HEK293 (cell line): ENCODE data around the gene ARSD.

Source experiments
- CTCF ChIA-PET: fragments of 350-600 bp; formaldehyde crosslinking; extraction: SDS; loops from one replicate; lab custom pipeline; 2021; ENCODE audit warnings: antibody characterized with exemption; lab: Yijun Ruan, JAX
- POLR2A ChIA-PET: fragments of 300-600 bp; formaldehyde crosslinking; extraction: SDS; loops from one replicate; lab custom pipeline; 2020; ENCODE audit warnings: antibody characterized with exemption, inconsistent platforms; lab: Yijun Ruan, JAX
- H3K27ac ChIP-seq: fragments of 200-500 bp; sonication (Bioruptor generic); 2 replicates; pipeline ENCODE4 v1.5.1; 2014; ENCODE audit warnings: low read depth, low read length, control low read depth, inconsistent platforms; ENCODE audit errors: extremely low read depth
- H3K36me3 ChIP-seq, 2 experiments: fragments of 200-500 bp in 1 of 2; sonication (Bioruptor generic) in 1 of 2; 1 replicate in 1 of 2; 2 replicates in 1 of 2; pipeline ENCODE4 v1.5.1; 2014 to 2017; ENCODE audit warnings: inconsistent platforms in 2 of 2, low read length in 2 of 2; ENCODE audit not compliant: control insufficient read depth in 2 of 2, insufficient read depth in 1 of 2
- H3K4me1 ChIP-seq: fragments of 200-500 bp; sonication (Bioruptor generic); 2 replicates; pipeline ENCODE4 v1.5.1; 2014; ENCODE audit warnings: mild to moderate bottlenecking, low read length, inconsistent platforms; ENCODE audit not compliant: control insufficient read depth, insufficient read depth
- H3K4me3 ChIP-seq: 2 replicates; pipeline ENCODE4 v1.5.1; 2011; ENCODE audit warnings: low read depth, mild to moderate bottlenecking, control low read depth, low read length, moderate library complexity
- H3K9me3 ChIP-seq: fragments of 200-500 bp; sonication (Bioruptor generic); 2 replicates; pipeline ENCODE4 v1.5.1; 2014; ENCODE audit warnings: low read depth, low read length, inconsistent platforms; ENCODE audit not compliant: control insufficient read depth, insufficient read depth
- KLF1 ChIP-seq: fragments of 450-650 bp; formaldehyde crosslinking; IDR thresholded peaks from 2 replicates; pipeline ENCODE4 v1.5.1; 2016; ENCODE audit warnings: missing biosample characterization, missing genetic modification characterization
- KLF10 ChIP-seq: fragments of 450-650 bp; IDR thresholded peaks from 2 replicates; pipeline ENCODE4 v1.5.1; 2018; ENCODE audit warnings: missing biosample characterization, mild to moderate bottlenecking, missing genetic modification characterization
- ZBTB7A ChIP-seq: fragments of 450-650 bp; formaldehyde crosslinking; IDR thresholded peaks from 2 replicates; pipeline ENCODE4 v1.5.1; 2016; ENCODE audit warnings: low read depth, missing biosample characterization, missing genetic modification characterization
- ZNF112 ChIP-seq: fragments of 450-650 bp; formaldehyde crosslinking; IDR thresholded peaks from 2 replicates; pipeline ENCODE4 v1.5.0; 2017; ENCODE audit warnings: missing biosample characterization, missing genetic modification characterization
- ZNF175 ChIP-seq: fragments of 450-650 bp; formaldehyde crosslinking; IDR thresholded peaks from 2 replicates; pipeline ENCODE4 v1.5.1; 2016; ENCODE audit warnings: missing biosample characterization, missing genetic modification characterization
- ZNF211 ChIP-seq: fragments of 450-650 bp; formaldehyde crosslinking; IDR thresholded peaks from 2 replicates; pipeline ENCODE4 v1.5.1; 2016; ENCODE audit warnings: low read depth, missing biosample characterization, missing genetic modification characterization
- ZNF223 ChIP-seq: fragments of 450-650 bp; formaldehyde crosslinking; IDR thresholded peaks from 2 replicates; pipeline ENCODE4 v1.5.1; 2016; ENCODE audit warnings: missing biosample characterization, missing genetic modification characterization
- ZNF292 ChIP-seq: fragments of 450-650 bp; formaldehyde crosslinking; IDR thresholded peaks from 2 replicates; pipeline ENCODE4 v1.5.1; 2016; ENCODE audit warnings: low read depth, missing biosample characterization, missing genetic modification characterization, borderline replicate concordance
- ZNF302 ChIP-seq: fragments of 450-650 bp; formaldehyde crosslinking; IDR thresholded peaks from 2 replicates; pipeline ENCODE4 v1.5.1; 2016; ENCODE audit warnings: missing biosample characterization, missing genetic modification characterization, low read depth
- ZNF366 ChIP-seq: fragments of 450-650 bp; formaldehyde crosslinking; conservative IDR thresholded peaks from 2 replicates; pipeline ENCODE4 v1.5.1; 2016; ENCODE audit warnings: missing biosample characterization, missing genetic modification characterization
- ZNF391 ChIP-seq: fragments of 450-650 bp; formaldehyde crosslinking; IDR thresholded peaks from 2 replicates; pipeline ENCODE4 v1.5.1; 2016; ENCODE audit warnings: low read depth, missing biosample characterization, missing genetic modification characterization, borderline replicate concordance
- ZNF394 ChIP-seq: fragments of 450-650 bp; formaldehyde crosslinking; IDR thresholded peaks from 2 replicates; pipeline ENCODE4 v1.5.1; 2016; ENCODE audit warnings: missing biosample characterization, missing genetic modification characterization, mild to moderate bottlenecking, moderate library complexity, borderline replicate concordance
- ZNF610 ChIP-seq: fragments of 450-650 bp; formaldehyde crosslinking; IDR thresholded peaks from 2 replicates; pipeline ENCODE4 v1.5.1; 2016; ENCODE audit warnings: missing biosample characterization, missing genetic modification characterization, borderline replicate concordance
- ZNF658 ChIP-seq: fragments of 450-650 bp; formaldehyde crosslinking; IDR thresholded peaks from 2 replicates; pipeline ENCODE4; 2016; ENCODE audit warnings: missing biosample characterization, missing genetic modification characterization
- ZNF791 ChIP-seq: fragments of 450-650 bp; formaldehyde crosslinking; IDR thresholded peaks from 2 replicates; pipeline ENCODE4 v1.5.1; 2016; ENCODE audit warnings: missing biosample characterization, missing genetic modification characterization
- ZNF837 ChIP-seq: fragments of 450-650 bp; formaldehyde crosslinking; IDR thresholded peaks from 2 replicates; pipeline ENCODE4 v1.5.1; 2016; ENCODE audit warnings: missing biosample characterization, missing genetic modification characterization
- TF ChIP-seq, protein P1 (sequence below): fragments of 450-650 bp; formaldehyde crosslinking; IDR thresholded peaks from 2 replicates; pipeline ENCODE4 v1.5.1; 2016; ENCODE audit warnings: missing biosample characterization, missing genetic modification characterization
- TF ChIP-seq, protein P2 (sequence below): fragments of 450-650 bp; formaldehyde crosslinking; IDR thresholded peaks from 2 replicates; pipeline ENCODE4 v1.5.1; 2017; ENCODE audit warnings: missing biosample characterization, missing genetic modification characterization
- TF ChIP-seq, protein P3 (sequence below): fragments of 450-650 bp; formaldehyde crosslinking; IDR thresholded peaks from 2 replicates; pipeline ENCODE4 v1.5.1; 2016; ENCODE audit warnings: missing biosample characterization, missing genetic modification characterization
- TF ChIP-seq, protein P4 (sequence below): fragments of 450-650 bp; formaldehyde crosslinking; IDR thresholded peaks from 2 replicates; pipeline ENCODE4 v1.5.1; 2016; ENCODE audit warnings: missing biosample characterization, missing genetic modification characterization

ARSD gene

DNA sequence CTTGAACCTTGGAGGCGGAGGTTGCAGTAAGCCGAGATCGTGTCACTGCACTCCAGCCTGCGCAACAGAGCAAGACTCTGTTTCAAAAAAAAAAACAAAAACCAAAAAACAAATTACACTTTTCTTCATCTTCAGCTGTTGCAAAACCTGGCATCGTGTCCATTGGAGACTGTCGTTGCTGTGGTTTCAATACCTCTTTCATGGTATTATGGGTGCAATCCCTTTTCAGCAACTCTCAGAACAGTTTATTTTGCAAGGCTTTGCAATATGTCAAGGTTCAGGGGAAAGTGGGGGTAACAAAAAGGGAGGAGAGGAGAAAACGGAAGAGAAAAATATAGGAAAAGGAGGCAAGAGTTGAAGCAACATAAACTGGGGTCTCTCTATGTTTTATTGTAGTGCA is 40.8 kb downstream of the ARSD start (continued):
- TF ChIP-seq, protein P1, sequence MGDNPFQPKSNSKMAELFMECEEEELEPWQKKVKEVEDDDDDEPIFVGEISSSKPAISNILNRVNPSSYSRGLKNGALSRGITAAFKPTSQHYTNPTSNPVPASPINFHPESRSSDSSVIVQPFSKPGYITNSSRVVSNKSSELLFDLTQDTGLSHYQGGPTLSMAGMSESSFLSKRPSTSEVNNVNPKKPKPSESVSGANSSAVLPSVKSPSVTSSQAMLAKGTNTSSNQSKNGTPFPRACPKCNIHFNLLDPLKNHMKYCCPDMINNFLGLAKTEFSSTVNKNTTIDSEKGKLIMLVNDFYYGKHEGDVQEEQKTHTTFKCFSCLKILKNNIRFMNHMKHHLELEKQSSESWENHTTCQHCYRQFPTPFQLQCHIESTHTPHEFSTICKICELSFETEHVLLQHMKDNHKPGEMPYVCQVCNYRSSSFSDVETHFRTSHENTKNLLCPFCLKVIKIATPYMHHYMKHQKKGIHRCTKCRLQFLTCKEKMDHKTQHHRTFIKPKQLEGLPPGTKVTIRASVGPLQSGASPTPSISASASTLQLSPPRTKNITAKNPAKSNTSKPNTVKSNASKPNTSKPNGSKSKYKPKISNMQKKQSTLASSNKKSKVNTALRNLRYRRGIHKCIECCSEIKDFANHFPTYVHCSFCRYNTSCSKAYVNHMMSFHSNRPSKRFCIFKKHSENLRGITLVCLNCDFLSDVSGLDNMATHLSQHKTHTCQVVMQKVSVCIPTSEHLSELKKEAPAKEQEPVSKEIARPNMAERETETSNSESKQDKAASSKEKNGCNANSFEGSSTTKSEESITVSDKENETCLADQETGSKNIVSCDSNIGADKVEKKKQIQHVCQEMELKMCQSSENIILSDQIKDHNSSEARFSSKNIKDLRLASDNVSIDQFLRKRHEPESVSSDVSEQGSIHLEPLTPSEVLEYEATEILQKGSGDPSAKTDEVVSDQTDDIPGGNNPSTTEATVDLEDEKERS, result no peak
- TF ChIP-seq ZNF211 (tag by site-specific recombination) (no peak), ZNF223 (tag by site-specific recombination) (no peak)

DNA sequence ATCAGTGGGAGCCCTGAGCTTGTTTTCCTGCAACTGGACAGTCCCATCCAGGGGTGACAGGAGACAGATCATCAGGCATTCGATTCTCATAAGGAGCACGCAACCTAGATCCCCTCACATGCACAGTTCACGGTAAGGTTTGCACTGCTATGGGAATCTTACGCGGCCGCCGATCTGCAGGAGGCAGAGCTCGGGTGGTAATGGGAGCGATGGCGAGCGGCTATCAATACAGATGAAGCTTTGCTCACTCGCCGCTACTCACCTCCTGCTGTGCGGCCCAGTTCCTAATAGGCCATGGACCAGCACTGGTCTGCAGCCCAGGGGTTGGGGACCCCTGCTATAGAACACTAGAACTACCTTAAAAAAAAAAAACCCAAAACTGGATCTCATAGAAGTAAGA is 45.4 kb downstream of the ARSD start:
- Histone ChIP-seq H3K27ac (no peak overlapping the region), H3K36me3 (peaks cover 0 to 11% of the 10 kb centered on the region in 2 experiments; a peak in 1 of 3 replicates), H3K9me3 (no peaks in the 10 kb centered on the region), H3K4me3 (no peak overlapping the region), H3K4me1 (no peaks in the 10 kb centered on the region)
- POLR2A ChIA-PET, result interaction anchor here (0.7 kb wide), 1 partner anchor 755 kb away, joined by 3 read pairs; no protein-coding TSS in a partner anchor
- TF ChIP-seq KLF10 (tag by site-specific recombination) (no peak), ZNF658 (no peak), ZNF610 (peak; percentile 98), ZNF391 (tag by site-specific recombination) (no peak)
- CTCF ChIA-PET, result no interaction called here

DNA sequence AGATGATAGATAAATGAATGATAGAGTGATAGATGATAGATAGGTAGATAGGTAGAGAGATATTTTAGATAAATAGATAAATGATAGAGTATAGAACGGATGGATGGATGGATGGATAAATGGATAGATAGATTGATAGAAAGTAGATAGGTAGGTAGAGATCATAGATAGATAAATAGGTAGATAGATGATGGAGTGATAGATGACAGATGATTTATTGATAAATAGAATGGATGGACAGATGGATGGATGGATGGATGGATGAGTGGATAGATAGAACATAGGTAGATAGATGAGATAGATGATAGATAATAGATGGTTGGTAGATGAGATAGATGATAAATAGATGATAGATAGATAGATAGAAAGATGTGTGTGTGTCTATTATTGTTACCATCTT is 49.5 kb downstream of the ARSD start:
- Histone ChIP-seq H3K4me1 (no peaks in the 10 kb centered on the region), H3K27ac (no peak overlapping the region), H3K4me3 (no peak overlapping the region), H3K9me3 (no peaks in the 10 kb centered on the region), H3K36me3 (peaks cover 0 to 11% of the 10 kb centered on the region in 2 experiments; a peak in 1 of 3 replicates)
- POLR2A ChIA-PET, result no interaction called here
- TF ChIP-seq, protein P2, sequence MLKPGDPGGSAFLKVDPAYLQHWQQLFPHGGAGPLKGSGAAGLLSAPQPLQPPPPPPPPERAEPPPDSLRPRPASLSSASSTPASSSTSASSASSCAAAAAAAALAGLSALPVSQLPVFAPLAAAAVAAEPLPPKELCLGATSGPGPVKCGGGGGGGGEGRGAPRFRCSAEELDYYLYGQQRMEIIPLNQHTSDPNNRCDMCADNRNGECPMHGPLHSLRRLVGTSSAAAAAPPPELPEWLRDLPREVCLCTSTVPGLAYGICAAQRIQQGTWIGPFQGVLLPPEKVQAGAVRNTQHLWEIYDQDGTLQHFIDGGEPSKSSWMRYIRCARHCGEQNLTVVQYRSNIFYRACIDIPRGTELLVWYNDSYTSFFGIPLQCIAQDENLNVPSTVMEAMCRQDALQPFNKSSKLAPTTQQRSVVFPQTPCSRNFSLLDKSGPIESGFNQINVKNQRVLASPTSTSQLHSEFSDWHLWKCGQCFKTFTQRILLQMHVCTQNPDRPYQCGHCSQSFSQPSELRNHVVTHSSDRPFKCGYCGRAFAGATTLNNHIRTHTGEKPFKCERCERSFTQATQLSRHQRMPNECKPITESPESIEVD (tag by site-specific recombination), result no peak
- no peak for TF ChIP-seq ZNF610
- TF ChIP-seq, protein P3, sequence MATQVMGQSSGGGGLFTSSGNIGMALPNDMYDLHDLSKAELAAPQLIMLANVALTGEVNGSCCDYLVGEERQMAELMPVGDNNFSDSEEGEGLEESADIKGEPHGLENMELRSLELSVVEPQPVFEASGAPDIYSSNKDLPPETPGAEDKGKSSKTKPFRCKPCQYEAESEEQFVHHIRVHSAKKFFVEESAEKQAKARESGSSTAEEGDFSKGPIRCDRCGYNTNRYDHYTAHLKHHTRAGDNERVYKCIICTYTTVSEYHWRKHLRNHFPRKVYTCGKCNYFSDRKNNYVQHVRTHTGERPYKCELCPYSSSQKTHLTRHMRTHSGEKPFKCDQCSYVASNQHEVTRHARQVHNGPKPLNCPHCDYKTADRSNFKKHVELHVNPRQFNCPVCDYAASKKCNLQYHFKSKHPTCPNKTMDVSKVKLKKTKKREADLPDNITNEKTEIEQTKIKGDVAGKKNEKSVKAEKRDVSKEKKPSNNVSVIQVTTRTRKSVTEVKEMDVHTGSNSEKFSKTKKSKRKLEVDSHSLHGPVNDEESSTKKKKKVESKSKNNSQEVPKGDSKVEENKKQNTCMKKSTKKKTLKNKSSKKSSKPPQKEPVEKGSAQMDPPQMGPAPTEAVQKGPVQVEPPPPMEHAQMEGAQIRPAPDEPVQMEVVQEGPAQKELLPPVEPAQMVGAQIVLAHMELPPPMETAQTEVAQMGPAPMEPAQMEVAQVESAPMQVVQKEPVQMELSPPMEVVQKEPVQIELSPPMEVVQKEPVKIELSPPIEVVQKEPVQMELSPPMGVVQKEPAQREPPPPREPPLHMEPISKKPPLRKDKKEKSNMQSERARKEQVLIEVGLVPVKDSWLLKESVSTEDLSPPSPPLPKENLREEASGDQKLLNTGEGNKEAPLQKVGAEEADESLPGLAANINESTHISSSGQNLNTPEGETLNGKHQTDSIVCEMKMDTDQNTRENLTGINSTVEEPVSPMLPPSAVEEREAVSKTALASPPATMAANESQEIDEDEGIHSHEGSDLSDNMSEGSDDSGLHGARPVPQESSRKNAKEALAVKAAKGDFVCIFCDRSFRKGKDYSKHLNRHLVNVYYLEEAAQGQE (tag by site-specific recombination), result no peak
- no peak for TF ChIP-seq ZNF837
- no peak for TF ChIP-seq ZNF292
- no peak for TF ChIP-seq ZNF394
- TF ChIP-seq ZNF366 (tag by site-specific recombination), result no peak
- no peak for TF ChIP-seq KLF1 (tag by site-specific recombination)
- TF ChIP-seq ZNF175 (tag by site-specific recombination), result no peak
- TF ChIP-seq, protein P4, sequence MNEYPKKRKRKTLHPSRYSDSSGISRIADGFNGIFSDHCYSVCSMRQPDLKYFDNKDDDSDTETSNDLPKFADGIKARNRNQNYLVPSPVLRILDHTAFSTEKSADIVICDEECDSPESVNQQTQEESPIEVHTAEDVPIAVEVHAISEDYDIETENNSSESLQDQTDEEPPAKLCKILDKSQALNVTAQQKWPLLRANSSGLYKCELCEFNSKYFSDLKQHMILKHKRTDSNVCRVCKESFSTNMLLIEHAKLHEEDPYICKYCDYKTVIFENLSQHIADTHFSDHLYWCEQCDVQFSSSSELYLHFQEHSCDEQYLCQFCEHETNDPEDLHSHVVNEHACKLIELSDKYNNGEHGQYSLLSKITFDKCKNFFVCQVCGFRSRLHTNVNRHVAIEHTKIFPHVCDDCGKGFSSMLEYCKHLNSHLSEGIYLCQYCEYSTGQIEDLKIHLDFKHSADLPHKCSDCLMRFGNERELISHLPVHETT, result no peak
- no peak for TF ChIP-seq ZNF112
- TF ChIP-seq ZNF791 (tag by site-specific recombination), result no peak
- TF ChIP-seq ZNF302 (tag by site-specific recombination), result no peak
- TF ChIP-seq ZBTB7A (tag by site-specific recombination), result no peak
- TF ChIP-seq, protein P1, result no peak
- CTCF ChIA-PET, result no interaction called here
